H1 (cell line): ENCODE data around the gene CKB. TPM values are rescaled to one million over a fixed set of nuclear protein-coding genes. Genes with fewer than 3 reads are reported as not detected.

Experiments
- CTCF ChIA-PET: fragments of 300-600 bp; sonication (Branson Sonifier 250); formaldehyde crosslinking; loops from one replicate; lab custom pipeline; 2021; ENCODE audit not compliant: partially characterized antibody; lab: Charles Lee
- POLR2A ChIA-PET: fragments of 300-600 bp; sonication (Branson Sonifier 250); formaldehyde crosslinking; loops from one replicate; lab custom pipeline; 2021; ENCODE audit warnings: inconsistent platforms; ENCODE audit not compliant: partially characterized antibody; lab: Charles Lee
- DNase-seq, 2 experiments: peaks; one replicate each; pipeline versions ENCODE4 v3.0.0 to v3.0.0-alpha.2; 2010 to 2022; ENCODE audit warnings: low spot score in 2 of 2, low read depth in 1 of 2, mixed read lengths in 1 of 2
- FAIRE-seq: peaks from 2 replicates; lab custom pipeline; 2011; peaks lifted over from hg19 to GRCh38; lab: Jason Lieb, UNC
- H2AFZ ChIP-seq: 2 replicates; pipeline ENCODE4 v1.8.1; 2012; ENCODE audit warnings: low read length, inconsistent platforms
- H2AK5ac ChIP-seq: 2 replicates; pipeline ENCODE4 v1.6.1; 2013; ENCODE audit warnings: low read depth, low read length
- H2BK120ac ChIP-seq: replicated peaks from 2 replicates; pipeline ENCODE3; 2013; ENCODE audit warnings: low read depth, low read length, inconsistent platforms
- H2BK12ac ChIP-seq: 2 replicates; pipeline ENCODE4 v1.6.1; 2013; ENCODE audit warnings: low read depth, low read length
- H2BK15ac ChIP-seq: 2 replicates; pipeline ENCODE4 v1.6.1; 2013; ENCODE audit warnings: low read length
- H2BK20ac ChIP-seq: 2 replicates; pipeline ENCODE4 v1.6.1; 2013; ENCODE audit warnings: low read length
- H2BK5ac ChIP-seq: 2 replicates; pipeline ENCODE4 v1.6.1; 2013; ENCODE audit warnings: low read depth, low read length
- H3K14ac ChIP-seq: 2 replicates; pipeline ENCODE4 v1.6.1; 2013; ENCODE audit warnings: inconsistent platforms; ENCODE audit not compliant: insufficient read length
- H3K18ac ChIP-seq: 2 replicates; pipeline ENCODE4 v1.6.1; 2013; ENCODE audit warnings: low read length; ENCODE audit errors: extremely low read depth
- H3K23ac ChIP-seq: 2 replicates; pipeline ENCODE4 v1.6.1; 2013; ENCODE audit warnings: inconsistent platforms; ENCODE audit not compliant: insufficient read length
- H3K23me2 ChIP-seq: 2 replicates; pipeline ENCODE4 v1.6.1; 2013; ENCODE audit warnings: low read depth, low read length
- H3K27ac ChIP-seq: 2 replicates; pipeline ENCODE4 v1.6.1; 2011; ENCODE audit warnings: low read depth, low read length, inconsistent platforms
- H3K27me3 ChIP-seq, 4 experiments: replicated peaks in 1 of 4; 1 replicate in 1 of 4; 2 replicates in 3 of 4; pipeline versions ENCODE4 v1.6.1 to v1.8.1; 2011 to 2013; ENCODE audit warnings: low read length in 3 of 4, mild to moderate bottlenecking in 3 of 4, inconsistent platforms in 2 of 4, mixed read lengths in 2 of 4, moderate library complexity in 1 of 4; ENCODE audit not compliant: control insufficient read depth in 3 of 4, insufficient read depth in 3 of 4; ENCODE audit errors: extremely low read depth in 1 of 4
- H3K36me3 ChIP-seq, 4 experiments: 2 replicates each; pipeline versions ENCODE4 v1.6.1 to v1.8.1; 2011 to 2013; ENCODE audit warnings: mild to moderate bottlenecking in 4 of 4, low read length in 3 of 4, moderate library complexity in 2 of 4, control low read depth in 1 of 4, inconsistent platforms in 1 of 4; ENCODE audit not compliant: insufficient read depth in 4 of 4, control insufficient read depth in 2 of 4
- H3K4ac ChIP-seq: replicated peaks from 2 replicates; pipeline ENCODE3; 2013; ENCODE audit warnings: low read length, low read depth, mixed read lengths, inconsistent platforms; ENCODE audit not compliant: insufficient read length
- H3K4me1 ChIP-seq, 4 experiments: replicated peaks in 1 of 4; 1 replicate in 1 of 4; 2 replicates in 3 of 4; pipeline versions ENCODE4 v1.6.1 to v1.8.1; 2011 to 2013; ENCODE audit warnings: low read length in 3 of 4, inconsistent platforms in 2 of 4, mixed read lengths in 1 of 4; ENCODE audit not compliant: insufficient read depth in 4 of 4, control insufficient read depth in 3 of 4
- H3K4me2 ChIP-seq, 2 experiments: 2 replicates each; pipeline versions ENCODE4 v1.6.1 to v1.8.1; 2011 to 2013; ENCODE audit warnings: low read depth in 2 of 2, low read length in 2 of 2, control low read depth in 1 of 2, inconsistent platforms in 1 of 2, mild to moderate bottlenecking in 1 of 2; ENCODE audit not compliant: insufficient read depth in 1 of 2
- H3K4me3 ChIP-seq, 4 experiments: fragments of 200-600, 300-600 bp in 1 of 4; sonication (generic), shearing (Covaris generic), sonication (Bioruptor Twin) in 1 of 4; 2 replicates each; pipeline versions ENCODE4 v1.5.1 to v1.8.1; 2011 to 2016; ENCODE audit warnings: low read length in 4 of 4, low read depth in 3 of 4, control low read depth in 2 of 4, inconsistent platforms in 2 of 4, mild to moderate bottlenecking in 2 of 4, mixed read lengths in 1 of 4, moderate library complexity in 1 of 4; ENCODE audit not compliant: insufficient read depth in 2 of 4; ENCODE audit errors: extremely low read depth in 1 of 4
- H3K56ac ChIP-seq: replicated peaks from 2 replicates; pipeline ENCODE3; 2013; ENCODE audit warnings: low read depth, mild to moderate bottlenecking, mixed read lengths, low read length, inconsistent platforms; ENCODE audit not compliant: insufficient read length
- H3K79me1 ChIP-seq: 2 replicates; pipeline ENCODE4 v1.6.1; 2013; ENCODE audit warnings: low read depth, low read length, control low read depth
- H3K79me2 ChIP-seq, 2 experiments: 2 replicates each; pipeline versions ENCODE4 v1.6.1 to v1.8.1; 2012 to 2013; ENCODE audit warnings: low read length in 2 of 2, mild to moderate bottlenecking in 2 of 2, inconsistent platforms in 1 of 2; ENCODE audit not compliant: insufficient read depth in 2 of 2, control insufficient read depth in 1 of 2
- H3K9ac ChIP-seq, 4 experiments: replicated peaks in 1 of 4; 1 replicate in 1 of 4; 2 replicates in 3 of 4; pipeline versions ENCODE4 v1.6.1 to v1.8.1; 2011 to 2013; ENCODE audit warnings: low read depth in 3 of 4, low read length in 3 of 4, control low read depth in 2 of 4, mild to moderate bottlenecking in 2 of 4, moderate library complexity in 2 of 4, inconsistent platforms in 1 of 4; ENCODE audit errors: extremely low read depth in 1 of 4
- H3K9me3 ChIP-seq, 2 experiments: 2 replicates each; pipeline versions ENCODE4 v1.6.1 to v1.8.1; 2012 to 2013; ENCODE audit warnings: mild to moderate bottlenecking in 2 of 2, moderate library complexity in 2 of 2, control low read depth in 1 of 2, inconsistent platforms in 1 of 2, low read depth in 1 of 2, low read length in 1 of 2, mixed read lengths in 1 of 2; ENCODE audit not compliant: insufficient read depth in 2 of 2
- H4K20me1 ChIP-seq, 2 experiments: replicated peaks in 1 of 2; 2 replicates each; pipeline versions ENCODE3 to v1.8.1; 2011 to 2013; ENCODE audit warnings: inconsistent platforms in 2 of 2, low read length in 2 of 2, mild to moderate bottlenecking in 1 of 2; ENCODE audit not compliant: insufficient read depth in 2 of 2, control insufficient read depth in 1 of 2
- H4K5ac ChIP-seq: 2 replicates; pipeline ENCODE4 v1.6.1; 2013; ENCODE audit warnings: low read length, low read depth, mixed read lengths, inconsistent platforms; ENCODE audit not compliant: insufficient read length
- H4K8ac ChIP-seq: 2 replicates; pipeline ENCODE4 v1.8.0; 2013; ENCODE audit warnings: mild to moderate bottlenecking, moderate library complexity, low read length, inconsistent platforms; ENCODE audit not compliant: insufficient read depth; ENCODE audit errors: extremely low read depth
- H4K91ac ChIP-seq: replicated peaks from 2 replicates; pipeline ENCODE3; 2013; ENCODE audit warnings: low read length, mixed read lengths, inconsistent platforms; ENCODE audit not compliant: insufficient read length
- BCL11A ChIP-seq, 2 experiments: IDR thresholded peaks; one replicate each; pipeline ENCODE4 v1.6.1; 2011; ENCODE audit warnings: low read depth in 2 of 2, low read length in 2 of 2, mild to moderate bottlenecking in 2 of 2
- CREB1 ChIP-seq: IDR thresholded peaks from 2 replicates; pipeline ENCODE4 v1.6.1; 2012; ENCODE audit warnings: inconsistent platforms
- E2F6 ChIP-seq: IDR thresholded peaks from 2 replicates; pipeline ENCODE4 v1.6.1; 2012; ENCODE audit warnings: inconsistent platforms
- EZH2 ChIP-seq: fragments of 200-600 bp; sonication (generic); IDR thresholded peaks from 2 replicates; pipeline ENCODE4 v1.7.1; 2012; ENCODE audit warnings: low read depth, mild to moderate bottlenecking, moderate library complexity, low read length, inconsistent platforms; ENCODE audit not compliant: severe bottlenecking
- KDM4A ChIP-seq: IDR thresholded peaks from one replicate; pipeline ENCODE4 v1.7.1; 2012; ENCODE audit warnings: low read depth, mild to moderate bottlenecking, moderate library complexity, low read length, inconsistent platforms; ENCODE audit not compliant: severe bottlenecking
- NRF1 ChIP-seq: IDR thresholded peaks from 2 replicates; pipeline ENCODE4 v1.6.1; 2011; ENCODE audit warnings: mild to moderate bottlenecking, low read depth, low read length, improper control_type of control experiment
- POLR2A ChIP-seq, 2 experiments: IDR thresholded peaks; 1 replicate in 1 of 2; 2 replicates in 1 of 2; pipeline ENCODE4 v1.6.1; 2011; ENCODE audit warnings: low read depth in 2 of 2, low read length in 2 of 2, mild to moderate bottlenecking in 2 of 2; ENCODE audit errors: control extremely low read depth in 1 of 2
- SIN3A ChIP-seq, 2 experiments: IDR thresholded peaks in 1 of 2; conservative IDR thresholded peaks in 1 of 2; 2 replicates each; pipeline ENCODE4 v1.6.1; 2011 to 2012; ENCODE audit warnings: low read length in 2 of 2, improper control_type of control experiment in 1 of 2, low read depth in 1 of 2, mild to moderate bottlenecking in 1 of 2
- TAF1 ChIP-seq: IDR thresholded peaks from 2 replicates; pipeline ENCODE4 v1.6.1; 2011; ENCODE audit warnings: mild to moderate bottlenecking, low read depth, low read length
- WGBS, 2 experiments: shearing (Covaris generic) in 1 of 2; methylation state at CpG; one replicate each; pipeline versions ENCODE4 v1.1.6 to v1.1.7; 2013 to 2015; ENCODE audit warnings: low lambda C conversion rate in 2 of 2, mixed read lengths in 2 of 2, inconsistent platforms in 1 of 2, low coverage in 1 of 2, missing lambda C conversion rate in 1 of 2; ENCODE audit not compliant: insufficient replicate concordance in 2 of 2, insufficient coverage in 1 of 2, insufficient read length in 1 of 2; ENCODE audit errors: extremely low coverage in 1 of 2, missing lambda C conversion rate in 1 of 2; 5-methylcytosine and 5-hydroxymethylcytosine counted together
- polyA plus RNA-seq, 7 experiments: library from polyadenylated mRNA; depleted of rRNA in 3 of 7; stranded (reverse) in 5 of 7; unstranded in 2 of 7; fragments of >200 nt in 5 of 7; fragments of 200-250 nt in 2 of 7; gene quantifications; 1 replicate in 5 of 7; 2 replicates in 1 of 7; 4 replicates in 1 of 7; pipeline versions ENCODE4 v1.2.1 to v1.2.3, GENCODE V29; 2011 to 2013; ENCODE audit warnings: missing spikeins in 2 of 7, mixed read lengths in 2 of 7
- total RNA-seq: library from RNA; stranded (reverse); fragmentation: NEBNext Ultra II Directional; extraction: Animal tissue kit (Norgen Biotek cat#: 25700); gene quantifications from 2 replicates; pipeline ENCODE4 v1.2.1, GENCODE V29; 2021

The CKB gene
- total and polyA plus RNA-seq, 2 of the 8 experiments (the other 6 are each of a cell fraction or from before 2014, with no cell fraction given): 538 to 950 TPM

DNA sequence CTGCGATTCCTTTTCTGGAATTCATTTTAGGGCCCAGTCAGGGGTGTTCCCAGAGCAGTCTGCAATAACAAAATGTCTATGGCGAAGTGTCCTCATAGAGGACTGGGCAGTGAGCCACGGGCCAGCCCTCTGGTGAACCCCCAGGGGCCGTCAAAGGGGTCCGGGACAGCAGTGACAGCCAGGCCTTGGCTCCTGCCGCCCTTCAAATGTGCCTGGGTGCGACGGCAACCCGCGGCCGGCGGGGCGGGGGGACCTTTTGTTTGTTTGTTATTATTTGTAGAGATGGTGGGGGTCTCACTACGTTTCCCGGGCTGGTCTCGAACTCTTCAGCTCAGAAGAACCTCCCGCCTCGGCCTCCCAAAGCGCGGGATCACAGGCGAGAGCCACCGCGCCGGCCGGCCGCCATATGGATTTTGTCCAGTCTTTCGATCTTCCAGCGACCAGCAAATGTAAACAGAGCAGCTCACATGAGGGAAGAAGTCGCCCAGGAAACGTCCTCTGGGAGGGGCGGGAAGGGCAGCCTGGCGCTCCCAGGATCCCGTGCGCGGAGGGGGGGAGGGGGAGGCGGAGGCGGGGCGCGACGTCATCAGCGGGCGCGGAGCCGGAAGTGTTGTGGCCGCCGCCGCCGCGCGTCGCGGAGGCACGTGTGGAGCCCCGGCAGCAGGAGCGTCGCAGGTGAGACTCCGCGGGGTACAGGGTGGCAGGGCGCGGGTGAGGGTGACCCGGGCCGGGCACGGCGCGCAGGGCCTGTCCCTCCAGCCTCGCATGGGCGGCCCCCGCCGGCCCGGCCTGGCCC, 6.2 kb upstream of the CKB start, which contains the start of gene TRMT61A:
Gene TRMT61A (plus strand): TSS at position 610 of the 796 bp plus-strand sequence. CDS start 783 bp downstream, outside the sequence.
- POLR2A ChIA-PET: interaction anchor here (0.6 to 29.8 kb wide), 10 partner anchors 8 to 380 kb away, joined by 3 to 844 read pairs (median 5); partner anchors contain the start of genes BAG5, CKB and EIF5
- peaks cover 8% of the 10 kb centered on the region; the same call in 1 of the 2 replicates for H3K23me2 ChIP-seq
- peaks cover 12 to 34% of the 10 kb centered on the region in 2 experiments for H4K20me1 ChIP-seq
- H2BK20ac ChIP-seq: no peak within 1 kb of the TSS
- peak within 1 kb of the TSS; percentile 61 to 97 (median 94) for H3K4me3 ChIP-seq
- peak within 1 kb of the TSS; percentile 71; the same call in 1 of the 2 replicates for H3K27ac ChIP-seq
- H4K91ac ChIP-seq: peak within 1 kb of the TSS; percentile 66
- peak within 1 kb of the TSS; percentile 83; the same call in 1 of the 2 replicates for H2AK5ac ChIP-seq
- peaks cover 24% of the 10 kb centered on the region for H3K79me1 ChIP-seq
- CTCF ChIA-PET: interaction anchor here (1.4 to 28.8 kb wide), 4 partner anchors 8 to 28 kb away, joined by 3 to 921 read pairs (median 118); partner anchors contain the start of gene CKB
- peak within 1 kb of the TSS; percentile 88 for H4K8ac ChIP-seq
- H3K9ac ChIP-seq: peak within 1 kb of the TSS; percentile 63 to 82 (median 72)
- H4K5ac ChIP-seq: no peak within 1 kb of the TSS
- H3K18ac ChIP-seq: peak within 1 kb of the TSS; percentile 32; the same call in 1 of the 2 replicates
- no peak within 1 kb of the TSS for H2AFZ ChIP-seq
- H2BK120ac ChIP-seq: no peak within 1 kb of the TSS
- 0 out of 2 replicates have a peak within 1 kb of the TSS, but pooled peaks have one; percentile 46 for H2BK15ac ChIP-seq
- peaks cover 5 to 20% of the 10 kb centered on the region in 2 experiments; a peak in 3 of 4 replicates for H3K79me2 ChIP-seq
- H3K4ac ChIP-seq: peak within 1 kb of the TSS; percentile 97
- peak within 1 kb of the TSS; percentile 44 for H3K56ac ChIP-seq
- no peak within 1 kb of the TSS for H2BK5ac ChIP-seq
- H3K36me3 ChIP-seq: peaks cover 0 to 4% (median 1%) of the 10 kb centered on the region in 4 experiments; a peak in 3 of 8 replicates
- H2BK12ac ChIP-seq: no peak within 1 kb of the TSS; the same call in 1 of the 2 replicates
- FAIRE-seq (no peak), DNase-seq (peak in 1 of 2 experiments; percentile 83)
- WGBS, 2 experiments: 17% methylated on average over 31 of the region's 70 CpGs; no CpG with 5 or more reads in 1 of the 2 experiments
- H3K23ac ChIP-seq: no peak within 1 kb of the TSS
- H3K4me1 ChIP-seq: peaks cover 0 to 12% (median 10%) of the 10 kb centered on the region in 4 experiments; a peak in 6 of 7 replicates
- H3K4me2 ChIP-seq: peak within 1 kb of the TSS; percentile 87 to 97
- H3K14ac ChIP-seq: no peak within 1 kb of the TSS
- peaks cover 2 to 16% (median 7%) of the 10 kb centered on the region in 4 experiments for H3K27me3 ChIP-seq
- H3K9me3 ChIP-seq: no peaks in the 10 kb centered on the region
- TF ChIP-seq NRF1 (no peak), SIN3A (conservative IDR thresholded peaks at IDR 0.05 in 1 of 2, IDR thresholded peaks at IDR 0.05 in 1 of 2; ENCODE audit: low read depth in 1 of 2, low read length in 2 of 2) (peak; percentile 94 to 97; a peak in 3 of 4 replicates), E2F6 (0 out of 2 replicates have a peak, but pooled peaks have one; percentile 49), TAF1 (peak; percentile 69; the same call in 1 of the 2 replicates), BCL11A (IDR thresholded peaks at IDR 0.05; ENCODE audit: low read depth in 2 of 2, low read length in 2 of 2) (no peak), POLR2A (IDR thresholded peaks at IDR 0.05; ENCODE audit: control extremely low read depth in 1 of 2, low read depth in 2 of 2, low read length in 2 of 2) (peak in 1 of 2 experiments; percentile 59; a peak in 1 of 3 replicates), CREB1 (peak; percentile 94), KDM4A (peak; percentile 75), EZH2 (no peak)
